H54 (cell line): ENCODE data around the gene DDX3X.
"Not testable (repeated sequence)": the region's sequence is repeated elsewhere in the genome, so short reads cannot be mapped to it uniquely, and the experiment has no call there.

Source experiments
- DNase-seq: peaks from one replicate; pipeline ENCODE4 v3.0.0; 2011; ENCODE audit warnings: low spot score, mixed read lengths; ENCODE audit not compliant: insufficient read length
- FAIRE-seq: peaks from 3 replicates; lab custom pipeline; 2011; peaks lifted over from hg19 to GRCh38; lab: Jason Lieb, UNC
- POLR2A ChIP-seq: IDR thresholded peaks from 2 replicates; pipeline ENCODE4 v1.6.1; 2011; ENCODE audit warnings: low read depth, mild to moderate bottlenecking, low read length

Gene DDX3X

DNA sequence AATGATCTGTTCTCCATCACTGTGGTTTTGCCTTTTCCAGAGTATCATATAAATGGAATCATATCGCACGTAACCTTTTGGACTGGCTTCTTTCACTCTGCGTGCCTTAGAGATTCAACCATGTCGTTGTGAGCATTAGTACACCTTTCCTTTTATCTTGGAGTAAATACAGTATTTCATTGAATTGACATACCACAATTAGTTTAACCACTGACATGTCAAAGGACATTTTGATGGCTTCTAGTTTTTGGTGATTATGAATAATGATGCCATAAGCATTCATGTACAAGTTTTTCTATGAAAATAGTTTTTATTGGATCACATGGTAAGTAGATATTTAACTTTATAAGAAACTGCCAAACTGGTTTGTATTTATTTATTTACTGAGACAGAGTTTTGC lies 35.2 kb downstream of the DDX3X start:
- FAIRE-seq, result no peak
- DNase-seq, result no peak
- TF ChIP-seq POLR2A, result no peak

DNA sequence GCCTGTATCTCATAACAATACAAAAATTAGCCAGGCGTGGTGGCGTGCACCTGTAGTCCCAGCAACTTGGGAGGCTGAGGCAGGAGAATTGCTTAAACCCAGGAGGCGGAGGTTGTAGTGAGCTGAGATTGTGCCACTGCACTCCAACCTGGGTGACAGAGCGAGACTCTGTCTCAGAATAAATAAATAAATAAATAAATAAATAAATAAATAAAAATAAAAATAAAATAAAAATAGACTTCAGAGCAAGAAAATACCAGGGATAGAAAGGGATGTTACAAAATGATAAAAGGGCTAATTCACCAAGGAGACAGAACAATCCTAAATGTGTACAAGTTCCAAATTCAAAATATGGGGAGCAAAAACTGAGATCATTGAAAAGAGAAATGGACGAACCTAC lies 37.6 kb downstream of the DDX3X start:
- not testable (repeated sequence) for FAIRE-seq, DNase-seq

DNA sequence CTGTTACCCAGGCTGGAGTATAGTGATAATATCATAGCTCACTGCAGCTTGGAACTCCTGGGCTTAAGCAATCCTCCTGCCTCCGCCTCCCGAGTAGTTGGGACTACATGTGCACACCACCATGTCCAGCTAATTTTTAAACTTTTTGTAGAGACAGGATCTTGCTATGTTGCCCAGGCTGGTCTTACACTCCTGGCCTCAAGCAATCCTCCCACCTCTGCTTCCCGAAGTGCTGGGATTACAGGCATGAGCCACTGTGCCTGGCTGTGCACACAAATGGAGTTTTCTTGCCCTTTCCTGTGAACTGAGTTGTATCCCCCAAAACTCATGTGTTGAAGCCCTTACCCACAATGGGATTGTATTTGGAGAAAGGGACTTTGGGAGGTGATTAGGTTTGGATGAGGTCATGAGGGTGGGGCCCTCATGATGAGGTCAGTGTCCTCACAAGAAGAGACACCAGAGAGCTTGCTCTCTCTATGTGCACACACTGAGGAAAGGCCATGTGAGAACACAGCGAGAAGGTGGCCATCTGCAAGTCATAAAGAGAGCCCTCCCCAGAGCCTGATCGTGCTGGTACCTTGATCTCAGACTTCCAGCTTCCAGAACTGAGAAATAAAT lies 40.1 kb downstream of the DDX3X start:
- DNase-seq, result no peak
- TF ChIP-seq POLR2A, result no peak
- no peak for FAIRE-seq

- DNase-seq (no peak), FAIRE-seq (no peak)
- TF ChIP-seq POLR2A, result no peak
Measured at GRCh38 chrX:41377624-41378023, 43.7 kb downstream of the DDX3X start.

GRCh38 chrX:41381685-41382084 lies 47.7 kb downstream of the DDX3X start:
- DNase-seq (peak; percentile 26), FAIRE-seq (no peak)
- no peak for TF ChIP-seq POLR2A

DNA sequence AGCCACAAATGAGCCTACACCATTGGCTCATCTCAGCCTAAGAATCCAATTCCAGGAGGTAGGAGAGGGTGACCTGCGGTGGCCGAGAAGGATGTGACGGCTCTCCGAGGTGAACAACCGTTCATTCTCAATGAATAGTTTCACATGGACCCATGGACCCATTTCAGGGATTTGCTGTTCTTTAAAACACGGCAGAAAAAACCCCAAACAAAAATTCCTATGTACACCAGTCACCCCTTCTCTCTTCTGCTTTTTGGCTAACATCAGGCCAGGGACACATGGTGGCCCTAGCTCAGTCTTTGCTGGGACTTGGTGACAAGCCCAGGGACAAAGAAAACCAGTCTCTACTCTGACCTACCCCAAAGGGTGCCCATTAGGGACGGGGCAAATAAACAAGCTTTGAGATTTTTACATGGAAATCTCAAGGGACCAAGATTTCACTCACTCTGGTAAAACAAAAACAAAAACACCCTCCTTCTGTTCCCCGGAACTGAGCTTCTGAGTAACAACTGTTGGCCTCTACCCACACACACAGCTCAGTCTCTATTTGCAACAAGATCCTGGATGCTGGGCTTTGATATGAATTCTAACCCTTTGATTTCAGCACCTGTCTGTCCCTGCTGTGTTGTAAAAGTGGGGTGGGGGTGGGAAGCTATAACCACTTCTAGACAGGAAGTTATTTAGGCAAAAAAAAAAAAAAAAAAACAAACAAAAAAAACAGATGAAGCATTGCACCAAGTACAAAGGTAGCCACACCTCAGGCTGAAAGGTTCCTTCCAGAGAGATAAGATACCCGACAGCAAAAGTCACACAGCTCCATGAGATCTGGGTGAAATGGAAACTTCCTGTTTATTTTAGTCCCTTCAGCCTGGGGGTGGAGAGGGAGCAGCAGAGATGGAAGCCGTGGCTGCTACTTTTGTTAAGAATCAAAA lies 49.0 kb downstream of the DDX3X start:
- DNase-seq (no peak), FAIRE-seq (no peak)
- TF ChIP-seq POLR2A, result no peak

GRCh38 chrX:41384051-41384705 lies 50.2 kb downstream of the DDX3X start:
- no peak for TF ChIP-seq POLR2A
- DNase-seq (peak; percentile 12), FAIRE-seq (no peak)

DNA sequence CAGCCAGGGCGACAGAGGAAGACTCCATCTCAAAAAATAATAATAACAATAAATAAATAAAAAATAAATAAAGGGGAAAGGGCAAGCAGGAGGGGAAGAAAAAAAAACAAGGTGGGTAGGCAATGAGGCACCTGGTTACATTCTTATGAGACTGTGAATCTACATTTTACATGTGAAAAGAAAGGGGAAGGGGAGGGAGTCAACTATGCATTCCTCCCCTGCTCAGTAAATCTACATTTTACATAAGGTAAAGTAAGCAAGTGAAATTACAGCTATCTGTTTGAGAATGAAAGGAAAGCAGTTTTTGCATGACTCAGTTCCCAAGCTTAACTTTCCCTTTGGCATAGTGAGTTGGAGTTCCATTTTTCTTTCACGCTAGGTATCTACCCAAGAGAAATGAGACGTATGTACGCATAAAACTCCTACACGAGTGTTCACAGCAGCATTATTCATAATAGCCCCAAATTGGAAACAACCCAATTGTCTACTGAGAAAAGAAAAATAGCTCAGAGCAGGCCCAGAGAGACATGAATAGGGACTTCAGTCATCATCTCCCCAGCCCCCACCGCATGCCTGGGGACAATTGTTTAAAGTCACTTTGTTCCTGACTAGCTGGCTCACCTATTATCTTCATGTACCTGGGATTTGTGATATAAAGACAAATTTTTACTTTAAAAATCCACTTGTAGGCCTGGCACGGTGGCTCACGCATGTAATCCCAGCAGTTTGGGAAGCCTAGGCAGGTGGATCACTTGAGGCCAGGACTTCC lies 52.4 kb downstream of the DDX3X start:
- FAIRE-seq (no peak), DNase-seq (no peak)
- TF ChIP-seq POLR2A, result no peak

- DNase-seq (no peak), FAIRE-seq (no peak)
- TF ChIP-seq POLR2A, result no peak
Measured at GRCh38 chrX:41388543-41388942, 54.6 kb downstream of the DDX3X start.

DNA sequence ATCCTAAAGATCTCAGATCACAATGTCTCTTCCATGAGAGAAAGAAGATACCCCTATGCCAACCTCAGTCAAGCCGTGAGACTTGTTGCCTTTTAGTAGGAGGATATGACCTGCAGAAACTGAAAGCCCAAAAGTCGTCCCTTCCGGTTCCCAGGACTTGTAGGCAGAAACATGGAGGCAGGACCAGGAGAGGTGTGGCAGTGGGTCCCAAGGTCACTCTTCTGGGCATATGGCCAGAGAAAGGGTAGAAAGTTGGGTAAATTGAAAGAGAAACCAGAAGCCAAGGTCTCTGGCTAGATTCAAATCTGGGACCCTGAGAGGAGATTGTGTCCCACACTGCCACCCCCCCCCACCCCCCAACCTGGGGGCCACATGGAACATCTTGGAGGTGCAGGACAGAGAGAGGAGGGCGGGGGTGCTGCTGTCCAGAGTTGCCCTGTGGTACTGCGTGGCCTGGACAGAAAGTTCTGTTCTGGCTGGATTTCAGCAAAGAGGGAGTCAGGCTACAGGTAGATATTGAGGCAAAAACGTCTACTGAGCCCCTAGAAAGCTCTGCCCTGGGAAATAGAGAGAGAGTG lies 55.4 kb downstream of the DDX3X start:
- no peak for FAIRE-seq
- DNase-seq, result no peak
- no peak for TF ChIP-seq POLR2A

DNA sequence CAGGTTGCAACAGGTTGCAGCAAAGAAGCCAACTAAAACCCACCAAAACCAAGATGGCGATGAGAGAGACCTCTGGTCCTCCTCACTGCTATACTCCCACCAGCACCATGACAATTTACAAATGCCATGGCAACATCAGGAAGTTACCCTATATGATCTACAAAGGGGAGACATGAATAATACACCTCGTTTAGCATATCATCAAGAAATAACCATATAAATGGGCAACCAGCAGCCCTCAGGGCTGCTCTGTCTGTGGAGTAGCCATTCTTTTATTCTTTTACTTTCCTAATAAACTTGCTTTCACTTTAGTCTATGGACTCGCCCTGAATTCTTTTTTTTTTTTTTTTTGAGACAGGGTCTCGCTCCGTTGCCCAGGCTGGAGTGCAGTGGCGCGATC lies 56.6 kb downstream of the DDX3X start:
- DNase-seq, FAIRE-seq: not testable (repeated sequence)

DNA sequence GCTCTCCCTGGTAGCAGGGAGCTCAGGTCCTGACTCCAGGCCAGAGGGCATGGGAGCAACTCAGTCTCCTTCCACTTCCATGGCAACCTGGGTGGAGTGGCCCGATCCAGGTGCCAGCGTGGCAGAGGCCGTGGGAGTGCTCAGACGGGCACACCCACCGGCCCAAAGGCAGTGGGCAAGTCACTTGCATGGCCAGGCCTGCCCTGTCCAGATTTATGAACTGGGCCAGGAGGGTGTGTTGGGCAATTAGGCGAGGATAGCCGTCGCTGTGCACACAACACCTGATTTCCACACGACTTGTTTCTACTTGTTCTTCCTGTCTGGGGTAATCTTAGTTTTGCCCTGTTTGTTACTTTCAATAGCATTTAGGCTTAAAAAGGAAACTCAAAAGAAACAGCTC lies 57.6 kb downstream of the DDX3X start:
- FAIRE-seq (no peak), DNase-seq (no peak)
- no peak for TF ChIP-seq POLR2A

GRCh38 chrX:41394293-41394692 lies 60.3 kb downstream of the DDX3X start:
- FAIRE-seq (no peak), DNase-seq (no peak)
- TF ChIP-seq POLR2A, result no peak

DNA sequence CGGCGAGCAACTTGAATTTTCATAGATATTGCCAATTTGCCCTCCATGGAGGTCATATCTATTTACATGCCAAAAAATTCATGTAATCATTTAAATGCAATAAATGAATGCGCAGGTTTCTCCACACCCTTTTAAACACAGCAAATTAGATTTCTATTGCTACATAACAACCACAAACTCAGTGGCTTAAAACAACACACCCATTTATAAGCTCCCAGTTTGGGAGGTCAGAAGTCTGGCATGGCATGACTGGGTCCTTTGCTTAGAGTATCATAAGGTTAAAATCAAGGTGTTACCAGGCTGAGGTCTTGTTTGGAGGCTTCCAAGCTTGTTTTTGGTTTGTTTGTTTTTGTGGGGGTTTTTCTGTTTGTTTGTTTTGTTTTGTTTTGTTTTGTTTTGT lies 63.3 kb downstream of the DDX3X start:
- no peak for TF ChIP-seq POLR2A
- no peak for FAIRE-seq
- no peak for DNase-seq
